Midbrain (tissue), 1 donor: ENCODE data around the gene MDM2.

Experiments
- DNase-seq: peaks from one replicate; lab custom pipeline; 2025; lab: John Stamatoyannopoulos, UW

Gene MDM2

GRCh38 chr12:68807576-68808387, at the start of gene MDM2:
Gene MDM2 (plus strand): TSS chr12:68808177. CDS start chr12:68808478, 301 bp downstream.
- peak; percentile 92 for DNase-seq

- no peak for DNase-seq
Measured at GRCh38 chr12:68759852-68760251, 48.1 kb upstream of the MDM2 start.

- no peak for DNase-seq
Measured at GRCh38 chr12:68760806-68761441, 47.1 kb upstream of the MDM2 start.

DNA sequence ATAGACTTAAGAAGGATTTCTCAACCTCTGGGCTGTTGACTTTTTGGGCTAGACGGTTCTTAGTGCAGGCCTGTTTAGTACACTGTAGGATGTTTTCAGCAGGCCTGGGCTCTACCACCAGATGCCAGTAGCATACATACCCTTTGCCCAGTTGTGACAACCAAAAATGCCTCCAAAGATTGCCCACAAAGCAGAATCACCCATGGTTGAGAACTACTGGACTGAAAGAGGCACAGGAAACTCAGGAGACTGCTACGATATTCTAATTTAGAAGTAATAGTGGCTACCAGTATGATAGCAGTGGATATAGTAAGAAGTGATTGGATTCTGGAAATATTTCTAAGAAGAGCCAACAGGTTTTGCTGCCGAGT, 46.5 kb upstream of the MDM2 start:
- DNase-seq, result no peak

- no peak for DNase-seq
Measured at GRCh38 chr12:68761901-68762630, 45.9 kb upstream of the MDM2 start.

- DNase-seq, result no peak
Measured at GRCh38 chr12:68762691-68763090, 45.3 kb upstream of the MDM2 start.

DNA sequence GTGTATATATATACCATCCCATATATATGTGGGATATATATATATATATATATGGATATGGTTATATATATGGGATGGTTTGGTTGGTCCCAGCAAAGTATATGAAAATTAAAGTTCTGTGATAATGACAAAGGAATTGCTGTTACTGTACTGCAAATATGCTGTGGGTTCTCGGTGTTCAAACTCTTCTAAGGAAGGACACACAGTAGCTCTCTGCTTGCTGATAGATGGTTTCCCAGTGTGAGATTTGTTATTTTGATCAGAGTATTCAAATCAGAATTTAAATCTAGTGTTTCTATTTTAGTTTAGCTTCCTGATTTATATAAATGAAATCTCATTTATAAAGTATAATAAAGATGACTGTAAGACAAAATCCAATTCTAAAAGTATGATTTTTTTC, 42.3 kb upstream of the MDM2 start:
- DNase-seq, result no peak

DNA sequence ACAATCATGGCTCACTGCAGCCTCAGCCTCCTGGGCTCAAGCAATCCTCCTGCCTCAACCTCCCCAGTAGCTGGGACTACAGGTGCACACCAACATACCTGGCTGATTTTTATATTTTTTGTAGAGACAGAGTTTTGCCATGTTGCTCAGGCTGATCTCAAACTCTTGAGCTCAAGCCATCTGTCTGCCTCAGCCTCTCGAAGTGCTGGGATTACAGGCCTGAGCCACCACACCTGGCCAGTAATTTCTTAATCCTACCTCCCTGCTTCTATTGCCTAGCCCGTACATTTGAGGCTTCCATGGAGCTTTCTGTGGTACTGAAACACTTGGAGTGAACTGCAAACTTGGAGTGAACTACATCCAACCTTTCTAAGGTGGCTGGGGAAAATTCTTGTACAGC, 41.3 kb upstream of the MDM2 start:
- DNase-seq, result no peak

- DNase-seq, result no peak
Measured at GRCh38 chr12:68767191-68767590, 40.8 kb upstream of the MDM2 start.

DNA sequence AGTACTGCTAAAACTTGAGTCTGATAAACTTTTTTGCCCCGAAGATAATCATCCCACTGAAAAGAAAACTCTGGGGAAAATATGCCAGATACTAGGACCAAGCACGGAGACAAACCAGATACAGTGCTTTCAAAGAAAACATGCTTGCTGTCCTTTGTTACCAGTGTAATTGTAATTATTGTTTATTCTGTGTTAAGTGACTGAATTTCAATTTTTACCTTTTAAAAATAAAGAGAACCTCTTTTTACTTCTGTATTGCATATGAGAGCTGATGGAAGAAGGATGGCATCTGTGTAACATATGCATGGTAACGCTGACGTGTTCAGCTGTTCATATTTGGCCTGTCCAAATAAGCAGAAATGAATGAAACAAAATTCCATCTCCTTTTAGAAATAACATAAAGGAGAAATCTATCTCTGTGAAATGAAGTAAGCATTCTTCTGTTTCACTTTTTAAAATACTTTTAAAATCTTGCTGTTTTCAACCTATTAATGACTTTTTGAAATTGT, 39.5 kb upstream of the MDM2 start:
- no peak for DNase-seq

GRCh38 chr12:68769941-68770340, 38.0 kb upstream of the MDM2 start:
- no peak for DNase-seq

GRCh38 chr12:68771223-68771925, 36.6 kb upstream of the MDM2 start:
- no peak for DNase-seq

GRCh38 chr12:68772714-68773113, 35.3 kb upstream of the MDM2 start:
- no peak for DNase-seq

DNA sequence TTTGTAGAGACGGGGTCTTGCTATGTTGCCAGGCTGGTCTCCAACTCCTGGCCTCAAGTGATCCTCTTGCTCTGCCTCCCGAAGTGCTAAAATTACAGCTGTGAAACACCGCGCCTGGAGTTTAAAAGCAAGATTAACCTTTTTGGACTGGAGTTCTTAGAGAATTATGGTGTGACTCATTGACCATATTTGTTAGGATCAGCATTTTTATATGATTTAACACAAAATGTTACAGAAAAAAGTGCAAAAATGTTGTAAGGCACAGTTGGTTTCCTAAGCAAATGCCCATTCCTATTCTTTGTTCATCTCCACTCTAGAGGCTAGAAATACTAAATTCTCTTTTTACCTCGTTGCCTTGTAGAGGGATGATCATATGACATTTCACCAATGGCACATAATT, 34.4 kb upstream of the MDM2 start:
- no peak for DNase-seq

GRCh38 chr12:68775121-68775630, 32.8 kb upstream of the MDM2 start:
- DNase-seq, result no peak

DNA sequence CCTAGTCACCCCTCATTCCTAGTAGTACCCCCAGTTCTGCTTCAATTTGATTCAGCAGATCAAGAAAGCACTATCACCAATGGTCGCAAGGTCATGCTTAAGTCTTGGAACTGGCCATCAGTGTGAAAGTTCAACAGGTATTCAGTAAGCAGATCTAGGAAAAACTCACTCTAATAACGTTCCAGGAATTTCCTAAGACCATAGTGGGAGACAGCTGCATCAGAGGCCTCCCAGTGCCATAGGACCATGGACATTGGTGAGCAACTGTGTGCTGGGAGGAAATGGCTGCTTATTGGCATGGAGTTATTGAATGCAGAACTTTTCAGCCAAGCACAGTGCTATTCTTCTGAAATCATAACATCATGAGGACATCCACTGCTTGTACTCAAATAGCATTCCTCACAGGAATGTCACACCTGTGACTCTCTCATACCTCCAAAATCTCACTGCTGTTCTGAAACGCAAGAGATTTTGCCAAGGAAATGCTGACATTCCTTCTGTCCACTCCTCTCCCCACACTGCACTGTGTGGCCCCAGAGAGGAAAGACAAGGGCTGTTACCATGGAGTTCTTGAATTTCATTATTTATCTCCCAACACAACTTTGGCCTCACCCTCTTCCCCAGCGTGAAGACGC, 30.9 kb upstream of the MDM2 start:
- no peak for DNase-seq

GRCh38 chr12:68779280-68779679, 28.7 kb upstream of the MDM2 start:
- no peak for DNase-seq

- no peak for DNase-seq
Measured at GRCh38 chr12:68780731-68781130, 27.2 kb upstream of the MDM2 start.

DNA sequence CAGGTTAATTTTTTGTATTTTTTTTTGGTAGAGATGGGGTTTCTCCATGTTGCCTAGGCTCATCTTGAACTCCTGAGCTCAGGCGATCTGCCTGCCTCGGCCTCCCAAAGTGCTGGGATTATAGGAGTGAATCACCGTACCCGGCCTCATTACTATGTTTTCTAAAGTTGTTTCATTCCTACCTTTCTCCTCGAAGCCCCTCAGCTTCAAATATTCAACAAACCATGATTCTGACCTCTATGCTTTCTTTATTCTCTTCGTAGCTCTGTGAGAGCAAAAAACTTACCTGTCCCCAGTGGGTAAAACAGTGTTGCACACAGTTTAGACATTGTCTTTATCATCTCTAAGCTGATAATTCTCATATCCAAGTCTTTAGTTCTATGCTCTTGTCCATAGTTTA, 26.2 kb upstream of the MDM2 start:
- DNase-seq, result no peak

DNA sequence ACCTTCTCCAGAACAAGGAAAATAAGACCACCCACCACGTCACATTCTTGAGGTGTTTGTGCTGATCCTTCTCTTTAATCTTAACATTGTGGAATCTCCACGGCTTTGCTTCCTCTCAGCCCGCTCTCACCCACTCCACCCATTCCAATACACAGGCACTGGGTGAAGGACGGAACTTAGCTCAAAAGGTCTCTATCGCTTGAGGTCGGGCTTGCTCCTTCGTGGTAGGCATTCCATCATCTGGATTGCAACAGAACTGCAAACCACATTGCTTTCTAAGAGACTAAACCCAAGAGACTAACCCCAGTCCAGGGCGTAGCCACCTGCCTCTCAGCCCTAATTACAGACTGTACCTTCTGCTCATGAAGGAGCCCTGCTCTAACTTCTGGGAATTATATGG, 24.0 kb upstream of the MDM2 start:
- DNase-seq, result no peak

GRCh38 chr12:68785358-68785757, 22.6 kb upstream of the MDM2 start:
- DNase-seq, result no peak
